ENCODE results near the gene KLF3.

Gene KLF3

DNA sequence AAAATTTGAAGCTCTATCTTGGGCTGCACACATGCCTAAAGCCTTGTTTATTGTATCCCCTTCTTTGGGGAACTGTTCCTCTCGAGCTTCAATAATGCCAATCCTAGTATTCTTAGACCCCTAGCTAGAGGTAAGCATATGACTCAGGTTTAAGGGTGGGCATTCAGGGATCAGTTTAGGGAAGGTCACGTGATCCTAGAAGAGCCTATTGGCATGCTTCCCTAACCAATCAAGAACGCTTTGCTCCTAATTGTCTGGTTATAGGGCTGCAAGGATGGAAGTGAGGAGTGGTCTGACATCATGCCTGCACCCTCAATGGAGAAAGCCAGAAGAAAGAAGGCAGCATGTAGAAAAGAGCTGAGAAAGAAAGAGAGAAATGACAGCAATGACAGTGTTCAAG is 71.9 kb downstream of the KLF3 start:
- no peak for DNase-seq (ENCODE audit: low read depth in 3 of 3, low spot score in 1 of 3)

DNA sequence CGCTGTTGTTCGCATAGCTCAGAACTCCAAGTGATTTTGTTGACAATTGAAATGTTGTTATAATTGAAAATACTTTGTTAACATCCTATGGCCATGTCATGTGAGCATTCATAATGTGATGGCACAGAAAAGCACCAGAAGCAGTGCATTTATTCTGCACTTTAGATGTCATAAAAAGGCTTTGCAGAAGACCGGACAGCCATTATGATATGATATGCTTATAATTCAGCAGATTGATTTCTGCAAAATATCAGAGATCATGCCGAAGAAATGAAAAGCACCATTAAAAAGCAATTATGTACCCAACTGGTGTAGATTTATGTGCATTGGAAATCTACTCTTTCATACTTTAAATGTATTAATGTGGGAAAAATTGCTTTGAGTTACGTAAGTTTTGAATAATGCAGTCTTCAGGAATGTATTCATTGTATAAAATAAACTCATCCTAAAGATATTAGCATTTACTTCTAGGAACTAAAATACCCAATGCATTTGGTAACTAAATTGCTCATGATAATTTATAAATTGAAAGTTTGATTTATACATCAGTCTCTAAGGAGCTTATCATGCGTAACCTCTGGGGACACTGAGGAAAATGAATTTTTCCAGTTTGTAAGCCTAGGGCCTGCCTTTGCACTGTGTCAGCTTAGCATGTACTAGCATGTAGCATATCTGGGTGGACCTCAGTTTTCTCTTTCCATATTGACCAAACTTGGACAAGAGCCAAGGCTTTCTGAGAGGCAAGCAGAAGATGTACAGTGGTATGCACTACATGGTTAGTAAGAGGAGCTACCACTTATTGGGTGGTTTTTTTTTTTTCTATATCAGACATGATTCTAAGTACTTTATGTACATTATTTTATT is 75.2 kb downstream of the KLF3 start:
- no peak for DNase-seq (ENCODE audit: low read depth in 3 of 3, low spot score in 1 of 3)

DNA sequence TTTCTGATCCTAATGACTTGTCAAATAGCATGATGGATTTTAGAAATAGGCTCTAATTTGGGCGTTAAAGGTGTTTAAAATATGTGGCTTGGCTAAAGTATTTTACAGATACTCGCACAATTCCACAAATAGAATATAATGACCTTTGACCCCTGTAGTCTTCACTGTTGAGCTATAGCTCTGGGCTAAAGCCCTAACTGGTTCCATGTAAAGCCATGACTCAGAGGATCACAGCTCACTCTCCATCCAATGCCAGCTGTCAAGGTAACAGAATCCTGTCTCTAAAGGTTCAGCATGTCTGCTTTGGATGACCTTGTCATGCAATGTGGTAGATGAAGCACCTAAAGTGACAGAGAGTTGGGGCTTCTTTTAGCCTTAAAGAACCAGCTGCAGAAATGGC is 76.3 kb downstream of the KLF3 start:
- no peak for DNase-seq (ENCODE audit: low read depth in 3 of 3, low spot score in 1 of 3)

DNA sequence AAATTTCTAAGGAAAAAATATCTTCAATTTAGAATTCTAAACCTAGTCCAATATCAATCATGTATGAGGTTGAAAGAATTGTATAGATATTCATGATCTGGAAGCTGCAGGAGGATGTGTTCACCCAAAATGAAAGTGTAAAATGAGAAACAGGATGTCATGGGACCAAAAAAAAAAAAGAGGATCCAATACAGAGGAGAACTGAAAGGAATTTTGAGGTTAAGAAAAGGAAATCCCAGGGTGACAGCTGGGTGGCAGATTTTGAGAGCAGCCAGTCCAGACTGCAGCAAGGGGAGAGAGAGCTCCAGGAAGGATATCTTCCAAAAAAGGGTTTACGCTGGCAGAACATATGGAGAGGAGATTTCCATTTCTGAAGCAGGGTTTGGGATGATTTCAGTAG is 79.9 kb downstream of the KLF3 start:
- no peak for DNase-seq (ENCODE audit: low read depth in 3 of 3, low spot score in 1 of 3)

DNA sequence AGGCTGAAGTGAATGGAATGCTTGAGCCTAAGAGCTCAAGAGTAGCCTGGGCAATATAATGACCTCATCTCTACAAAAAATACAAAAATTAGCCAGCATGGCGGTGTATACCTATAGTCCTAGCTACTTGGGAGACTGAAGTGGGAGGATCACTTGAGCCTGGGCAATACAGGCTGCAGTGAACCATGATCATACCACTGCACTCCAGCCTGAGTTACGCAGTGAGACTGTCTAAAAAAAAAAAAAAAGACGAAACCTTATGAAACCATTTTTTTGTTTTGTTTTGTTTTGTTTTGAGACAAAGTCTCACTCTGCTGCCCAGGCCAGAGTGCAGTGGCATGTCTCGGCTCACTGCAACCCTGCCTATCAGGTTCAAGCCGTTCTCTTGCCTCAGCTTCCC is 81.9 kb downstream of the KLF3 start:
- no peak for DNase-seq (ENCODE audit: low read depth in 3 of 3, low spot score in 1 of 3)

DNA sequence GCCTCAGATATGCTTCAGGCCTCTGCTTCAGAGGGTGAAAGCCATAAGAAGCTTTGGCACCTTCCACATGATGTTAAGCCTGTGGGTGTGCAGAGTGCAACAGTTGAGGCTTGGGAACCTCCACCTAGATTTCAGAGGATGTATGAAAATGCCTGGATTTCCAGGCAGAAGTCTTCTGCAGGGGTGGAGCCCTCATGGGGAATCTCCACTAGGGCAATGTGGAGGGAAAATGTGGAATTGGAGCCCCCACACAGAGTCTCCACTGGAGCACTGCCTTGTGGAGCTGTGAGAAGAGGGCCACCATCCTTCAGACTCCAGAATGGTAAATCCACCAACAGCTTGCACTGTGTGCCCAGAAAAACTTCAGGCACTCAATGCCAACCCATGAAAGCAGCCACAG is 83.6 kb downstream of the KLF3 start:
- DNase-seq (ENCODE audit: low read depth in 3 of 3, low spot score in 1 of 3): no peak

DNA sequence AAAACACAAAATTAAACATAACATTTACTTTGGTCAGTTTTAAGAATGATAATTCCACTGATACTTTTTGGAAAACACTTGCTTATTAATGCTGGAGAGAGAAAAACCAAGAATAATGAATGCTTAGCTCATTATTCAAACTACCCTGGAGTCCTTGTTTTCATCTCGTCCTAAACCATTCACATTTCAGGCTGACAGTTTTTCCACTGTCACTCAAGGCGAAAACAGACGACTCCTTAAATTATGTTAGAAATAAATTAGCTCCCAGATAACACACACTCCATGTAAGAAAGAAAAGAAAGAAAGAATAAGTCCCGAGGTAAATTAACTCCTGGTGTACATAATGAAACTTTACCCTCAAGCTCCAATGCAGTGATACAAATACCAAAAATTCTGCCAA is 85.3 kb downstream of the KLF3 start:
- no peak for DNase-seq (ENCODE audit: low read depth in 3 of 3, low spot score in 1 of 3)
